Adrenal gland (tissue), 12 donors: ENCODE measurements around the gene PRKCZ. TPM values are rescaled to one million over a fixed set of nuclear protein-coding genes. Genes with fewer than 3 reads are reported as not detected.

Source experiments
- DNase-seq, 7 donors: peaks; one replicate each; pipeline ENCODE4 v3.0.0-alpha.2; 2019 to 2020
- H3K27ac ChIP-seq, 5 donors: fragments of 200-600 bp; sonication (generic) in 4 of 5; 1 replicate in 3 of 5; 2 replicates in 2 of 5; pipeline versions ENCODE4 v1.5.1 to v1.8.0; 2016 to 2020; ENCODE audit warnings: mild to moderate bottlenecking in 1 of 5
- H3K27me3 ChIP-seq: fragments of 200-600 bp; 2 replicates; pipeline ENCODE4 v1.8.0; 2021
- H3K36me3 ChIP-seq, 2 donors: fragments of 200-600 bp; replicated peaks in 1 of 2; 1 replicate in 1 of 2; 2 replicates in 1 of 2; pipeline versions ENCODE4 v1.5.1 to v1.8.0; 2018 to 2022
- H3K4me1 ChIP-seq, 2 donors: fragments of 200-600 bp; replicated peaks in 1 of 2; 1 replicate in 1 of 2; 2 replicates in 1 of 2; pipeline versions ENCODE4 v1.5.1 to v1.8.0; 2018 to 2021
- H3K4me3 ChIP-seq, 4 donors: fragments of 200-600 bp; sonication (generic) in 3 of 4; one replicate each; pipeline ENCODE4 v1.5.1; 2016 to 2018
- H3K9me3 ChIP-seq, 3 donors: fragments of 200-600 bp; sonication (generic) in 1 of 3; replicated peaks in 1 of 3; 1 replicate in 2 of 3; 2 replicates in 1 of 3; pipeline versions ENCODE4 v1.5.1 to v1.8.0; 2016 to 2021
- CTCF ChIP-seq, 6 experiments: fragments of 450-650 bp in 4 of 6; fragments of 200-600 bp in 2 of 6; sonication (generic) in 1 of 6; IDR thresholded peaks; 1 replicate in 5 of 6; 2 replicates in 1 of 6; pipeline versions ENCODE4 v1.5.1 to v1.8.0; 2016 to 2021; ENCODE audit warnings: antibody characterized with exemption in 6 of 6, mild to moderate bottlenecking in 2 of 6, moderate library complexity in 1 of 6
- POLR2A ChIP-seq, 2 donors: fragments of 450-650 bp; IDR thresholded peaks; one replicate each; pipeline ENCODE4 v1.6.1; 2017; ENCODE audit warnings: antibody characterized with exemption in 2 of 2, mild to moderate bottlenecking in 2 of 2, moderate library complexity in 1 of 2
- WGBS, 4 donors: extraction: QIAGEN DNeasy Blood & Tissue Kit in 2 of 4; methylation state at CpG; one replicate each; pipeline versions ENCODE4 v1.1.5 to v1.1.7; 2013 to 2017; 5-methylcytosine and 5-hydroxymethylcytosine counted together
- intact Hi-C, 2 donors: fragments of 100-400 bp; cut with DNase I; formaldehyde crosslinking; loops; one replicate each; pipeline versions ENCODE4 v1.14.1 to v1.15.0; 2022 to 2023
- polyA plus RNA-seq, 3 donors: library from polyadenylated mRNA; stranded (reverse); fragments of 200-250 nt in 2 of 3; fragments of 350-450 nt in 1 of 3; fragmentation: Illumina TruSeq in 1 of 3; extraction: RNeasy Lipid Tissue Mini Kit (QIAGEN cat#74804) in 1 of 3; gene quantifications; one replicate each; pipeline ENCODE4 v1.2.3, GENCODE V29; 2013 to 2014
- total RNA-seq, 9 donors: library from RNA; depleted of rRNA in 4 of 9; stranded (reverse); fragments of >200 nt in 4 of 9; fragments of 120-200 nt in 1 of 9; fragmentation: NEBNext Ultra II Directional in 1 of 9; extraction: Animal tissue kit (Norgen Biotek cat#: 25700) in 1 of 9; gene quantifications; one replicate each; pipeline versions ENCODE4 v1.1.0 to v1.2.4, GENCODE V29; 2013 to 2023
- donor health status: healthy with polysubstance abuse.
- donor health status: Bipolar disorder and iron deficiency.
- donor health status: DM: yes; HTN: yes; CAD: no.
- donor health status: DM: no; HTN: no; CAD: no.
- donor health status: DM: no; HTN: no; CAD: no.
- donor health status: DM: yes; HTN: yes; CAD: no.

Gene PRKCZ
- total and polyA plus RNA-seq, 12 donors: 8.2 to 50.5 (median 25.4) TPM

GRCh38 chr1:2050461-2050792, 216 bp downstream of the PRKCZ start:
- H3K4me1 ChIP-seq: peaks cover 13 to 31% of the 10 kb centered on the region in 2 donors
- H3K36me3 ChIP-seq: no peaks in the 10 kb centered on the region
- no peaks in the 10 kb centered on the region for H3K9me3 ChIP-seq
- 1 to 2% methylated on average over 33 to 51 of the region's 51 CpGs; no CpG with 5 or more reads in 2 of the 4 donors for WGBS, 4 donors
- H3K4me3 ChIP-seq: peak overlapping the region in 3 of 4 donors; percentile 27 to 92 (median 68)
- TF ChIP-seq CTCF (IDR thresholded peaks at IDR 0.05) (no peak), POLR2A (IDR thresholded peaks at IDR 0.05) (no peak)
- H3K27ac ChIP-seq: peak overlapping the region in 2 of 5 donors; percentile 44 to 87
- intact Hi-C loops: no loop called here
- H3K27me3 ChIP-seq: no peaks in the 10 kb centered on the region
- peak in 3 of 7 donors; percentile 37 to 65 (median 48) for DNase-seq

GRCh38 chr1:2050793-2051682, 827 bp downstream of the PRKCZ start:
- H3K9me3 ChIP-seq: no peaks in the 10 kb centered on the region
- H3K27ac ChIP-seq: peak overlapping the region in 2 of 5 donors; percentile 44 to 87
- WGBS, 4 donors: 2 to 15% (median 13%) methylated on average over 8 to 83 of the region's 84 CpGs
- DNase-seq: peak in 3 of 7 donors; percentile 31 to 42 (median 38)
- peak overlapping the region in 2 of 4 donors; percentile 27 to 92 for H3K4me3 ChIP-seq
- peaks cover 13 to 25% of the 10 kb centered on the region in 2 donors for H3K4me1 ChIP-seq
- intact Hi-C loops: no loop called here
- no peaks in the 10 kb centered on the region for H3K27me3 ChIP-seq
- no peaks in the 10 kb centered on the region for H3K36me3 ChIP-seq
- TF ChIP-seq POLR2A (IDR thresholded peaks at IDR 0.05) (no peak), CTCF (IDR thresholded peaks at IDR 0.05) (no peak)

- no peak for TF ChIP-seq POLR2A (IDR thresholded peaks at IDR 0.05)
- no peak for TF ChIP-seq CTCF (IDR thresholded peaks at IDR 0.05)
- Histone ChIP-seq H3K36me3 (peaks cover 0 to 1% of the 10 kb centered on the region in 2 donors), H3K27ac (no peak overlapping the region), H3K27me3 (no peaks in the 10 kb centered on the region), H3K4me3 (no peak overlapping the region), H3K4me1 (peaks cover 13 to 25% of the 10 kb centered on the region in 2 donors), H3K9me3 (no peaks in the 10 kb centered on the region)
- WGBS, 4 donors: 83 to 87% (median 87%) methylated on average over 11 to 16 of the region's 16 CpGs
- DNase-seq: no peak
- intact Hi-C loops: no loop called here
These were observed 2.0 kb downstream of the PRKCZ start for GRCh38 chr1:2052054-2052679.

- Histone ChIP-seq H3K9me3 (no peaks in the 10 kb centered on the region), H3K4me1 (peaks cover 13 to 25% of the 10 kb centered on the region in 2 donors), H3K4me3 (no peak overlapping the region), H3K36me3 (peaks cover 0 to 4% of the 10 kb centered on the region in 2 donors), H3K27ac (no peak overlapping the region), H3K27me3 (no peaks in the 10 kb centered on the region)
- no peak for DNase-seq
- TF ChIP-seq POLR2A (IDR thresholded peaks at IDR 0.05) (no peak), CTCF (IDR thresholded peaks at IDR 0.05) (no peak)
- 93 to 96% (median 94%) methylated on average over 10 of the region's 10 CpGs for WGBS, 4 donors
- intact Hi-C loops: no loop called here
These were observed 2.5 kb downstream of the PRKCZ start for GRCh38 chr1:2052756-2053155.
